ENCODE data around the gene CCDC57.
"Not testable (repeated sequence)": the region's sequence is repeated elsewhere in the genome, so short reads cannot be mapped to it uniquely, and the experiment has no call there.

Gene CCDC57

DNA sequence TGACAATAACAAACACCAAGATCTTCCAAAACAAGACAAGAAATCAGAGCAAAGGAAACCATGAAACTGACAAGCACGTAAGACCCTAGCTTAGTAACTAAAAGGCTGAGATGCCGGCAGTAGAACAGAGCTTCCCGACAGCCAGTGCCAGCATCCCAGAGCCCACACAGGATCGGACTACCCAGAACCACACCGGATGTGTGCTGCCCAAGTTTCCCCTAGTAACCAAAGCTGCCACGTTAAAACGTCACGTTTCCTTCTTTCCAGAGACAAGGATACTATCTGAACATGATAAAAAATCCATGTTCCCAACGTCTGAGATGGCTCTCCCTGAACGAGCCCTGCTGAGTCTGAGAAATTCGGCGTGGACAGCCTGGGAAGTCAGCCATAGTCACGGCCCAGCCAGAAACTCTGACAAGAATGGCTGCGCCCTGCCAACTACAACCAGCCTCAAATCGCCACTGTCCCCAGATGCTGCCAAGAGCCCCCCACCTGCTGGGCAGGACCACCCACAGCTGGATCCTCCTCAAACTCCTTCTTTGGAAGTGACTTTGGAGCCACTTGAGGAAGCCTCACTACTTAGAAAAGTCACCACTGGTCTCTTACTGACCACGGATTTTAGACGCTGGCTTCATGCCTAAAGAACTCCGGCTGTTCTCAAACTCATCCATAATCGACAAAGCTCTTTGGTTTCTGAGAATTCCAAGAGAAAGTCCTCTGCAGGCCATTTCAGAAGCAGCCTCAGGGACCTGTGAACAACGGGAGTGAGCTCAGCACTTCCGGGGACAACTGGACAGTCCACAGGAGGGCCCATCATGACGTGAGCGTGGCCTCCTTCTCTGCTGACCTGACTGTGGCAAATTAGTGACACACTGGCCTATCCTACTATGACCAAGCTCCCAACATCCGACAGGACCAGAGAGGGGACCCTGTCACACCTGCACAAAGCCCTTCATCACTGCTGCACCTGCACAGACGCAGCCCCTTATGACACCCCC, 16.7 kb downstream of the CCDC57 start:
- no peak overlapping the region for H3K4me3 ChIP-seq (ENCODE audit: low read length)
- no peak for DNase-seq (ENCODE audit: low read depth)
- TF ChIP-seq, protein P1, sequence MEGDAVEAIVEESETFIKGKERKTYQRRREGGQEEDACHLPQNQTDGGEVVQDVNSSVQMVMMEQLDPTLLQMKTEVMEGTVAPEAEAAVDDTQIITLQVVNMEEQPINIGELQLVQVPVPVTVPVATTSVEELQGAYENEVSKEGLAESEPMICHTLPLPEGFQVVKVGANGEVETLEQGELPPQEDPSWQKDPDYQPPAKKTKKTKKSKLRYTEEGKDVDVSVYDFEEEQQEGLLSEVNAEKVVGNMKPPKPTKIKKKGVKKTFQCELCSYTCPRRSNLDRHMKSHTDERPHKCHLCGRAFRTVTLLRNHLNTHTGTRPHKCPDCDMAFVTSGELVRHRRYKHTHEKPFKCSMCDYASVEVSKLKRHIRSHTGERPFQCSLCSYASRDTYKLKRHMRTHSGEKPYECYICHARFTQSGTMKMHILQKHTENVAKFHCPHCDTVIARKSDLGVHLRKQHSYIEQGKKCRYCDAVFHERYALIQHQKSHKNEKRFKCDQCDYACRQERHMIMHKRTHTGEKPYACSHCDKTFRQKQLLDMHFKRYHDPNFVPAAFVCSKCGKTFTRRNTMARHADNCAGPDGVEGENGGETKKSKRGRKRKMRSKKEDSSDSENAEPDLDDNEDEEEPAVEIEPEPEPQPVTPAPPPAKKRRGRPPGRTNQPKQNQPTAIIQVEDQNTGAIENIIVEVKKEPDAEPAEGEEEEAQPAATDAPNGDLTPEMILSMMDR (IDR thresholded peaks at IDR 0.05; ENCODE audit: insufficient read depth, low read depth, low read length, missing control alignments): no peak

DNA sequence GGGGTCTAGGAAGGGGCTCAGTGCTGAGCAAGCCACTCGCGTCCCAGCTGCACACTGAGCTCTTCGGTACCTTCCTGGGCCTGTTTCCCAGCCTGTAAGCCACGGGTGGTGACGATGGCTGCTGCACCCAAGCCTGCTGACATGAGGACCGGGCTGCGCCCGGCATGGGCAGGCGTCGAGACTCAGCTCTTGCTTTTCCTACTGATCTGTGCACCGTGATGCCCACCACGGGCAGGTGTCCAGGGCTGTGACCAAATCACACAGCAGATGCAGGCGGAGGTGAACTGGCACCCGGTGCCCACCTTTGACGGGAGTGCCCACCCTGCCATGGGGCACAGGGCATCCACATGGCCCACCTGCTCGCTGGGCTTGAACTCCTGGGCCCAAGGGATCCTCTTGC, 17.9 kb downstream of the CCDC57 start:
- H3K4me3 ChIP-seq (ENCODE audit: low read length): no peak overlapping the region
- DNase-seq (ENCODE audit: low read depth): no peak
- TF ChIP-seq, protein P1 (IDR thresholded peaks at IDR 0.05; ENCODE audit: insufficient read depth, low read depth, low read length, missing control alignments): no peak

DNA sequence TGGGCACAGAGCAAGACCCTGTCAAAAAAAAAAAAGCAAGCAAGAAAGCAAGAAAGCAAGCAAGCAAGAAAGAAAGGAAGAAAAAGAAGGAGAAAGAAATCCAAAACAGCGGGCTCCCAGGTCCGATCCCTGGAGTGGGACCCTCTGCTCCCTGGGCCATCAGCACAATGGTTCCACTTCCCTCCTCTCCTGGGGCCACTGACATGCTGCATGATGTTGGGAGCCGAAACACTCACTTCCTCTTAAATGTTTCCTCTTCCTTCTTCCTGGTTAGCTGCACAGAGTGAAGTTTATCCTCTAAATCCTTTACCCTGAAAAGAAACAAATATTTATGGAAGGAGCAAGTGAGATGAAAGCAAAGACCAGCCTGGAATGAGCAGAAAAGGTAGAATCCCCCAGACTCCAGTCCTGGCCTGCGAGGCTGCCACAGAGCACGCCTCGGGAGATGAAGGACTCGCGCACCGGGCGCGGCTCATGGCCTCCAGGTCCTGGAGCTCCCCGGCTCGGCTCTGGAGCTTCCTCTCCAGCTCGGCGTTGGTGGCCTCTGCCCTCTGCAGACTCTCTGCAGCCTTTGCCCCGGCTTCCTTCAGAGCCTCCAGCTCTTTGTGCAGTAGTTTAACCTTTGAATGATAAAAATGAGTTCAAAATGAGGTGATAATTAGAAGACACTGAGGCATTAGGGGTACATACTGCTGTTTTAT, 19.0 kb downstream of the CCDC57 start:
- DNase-seq (ENCODE audit: low read depth): no peak
- no peak overlapping the region for H3K4me3 ChIP-seq (ENCODE audit: low read length)
- TF ChIP-seq, protein P1 (IDR thresholded peaks at IDR 0.05; ENCODE audit: insufficient read depth, low read depth, low read length, missing control alignments): no peak

DNA sequence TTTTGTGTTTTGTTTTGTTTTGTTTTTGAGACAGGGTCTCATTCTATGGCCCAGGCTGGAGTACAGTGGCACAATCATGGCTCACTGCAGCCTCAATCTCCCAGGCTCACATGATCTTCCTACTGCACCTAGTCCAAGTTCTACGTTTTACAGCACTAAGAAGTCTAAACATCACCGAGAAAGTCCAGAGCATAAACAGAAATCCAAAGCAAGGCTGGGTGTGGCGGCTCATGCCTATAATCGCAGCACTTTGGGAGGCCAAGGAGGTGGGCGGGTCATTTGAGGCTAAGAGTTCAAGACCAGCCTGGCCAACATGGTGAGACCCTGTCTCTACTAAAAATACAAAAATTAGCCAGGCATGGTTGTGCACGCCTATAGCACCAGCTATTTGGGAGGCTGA, 19.6 kb downstream of the CCDC57 start:
- DNase-seq (ENCODE audit: low read depth); H3K4me3 ChIP-seq (ENCODE audit: low read length): not testable (repeated sequence)

DNA sequence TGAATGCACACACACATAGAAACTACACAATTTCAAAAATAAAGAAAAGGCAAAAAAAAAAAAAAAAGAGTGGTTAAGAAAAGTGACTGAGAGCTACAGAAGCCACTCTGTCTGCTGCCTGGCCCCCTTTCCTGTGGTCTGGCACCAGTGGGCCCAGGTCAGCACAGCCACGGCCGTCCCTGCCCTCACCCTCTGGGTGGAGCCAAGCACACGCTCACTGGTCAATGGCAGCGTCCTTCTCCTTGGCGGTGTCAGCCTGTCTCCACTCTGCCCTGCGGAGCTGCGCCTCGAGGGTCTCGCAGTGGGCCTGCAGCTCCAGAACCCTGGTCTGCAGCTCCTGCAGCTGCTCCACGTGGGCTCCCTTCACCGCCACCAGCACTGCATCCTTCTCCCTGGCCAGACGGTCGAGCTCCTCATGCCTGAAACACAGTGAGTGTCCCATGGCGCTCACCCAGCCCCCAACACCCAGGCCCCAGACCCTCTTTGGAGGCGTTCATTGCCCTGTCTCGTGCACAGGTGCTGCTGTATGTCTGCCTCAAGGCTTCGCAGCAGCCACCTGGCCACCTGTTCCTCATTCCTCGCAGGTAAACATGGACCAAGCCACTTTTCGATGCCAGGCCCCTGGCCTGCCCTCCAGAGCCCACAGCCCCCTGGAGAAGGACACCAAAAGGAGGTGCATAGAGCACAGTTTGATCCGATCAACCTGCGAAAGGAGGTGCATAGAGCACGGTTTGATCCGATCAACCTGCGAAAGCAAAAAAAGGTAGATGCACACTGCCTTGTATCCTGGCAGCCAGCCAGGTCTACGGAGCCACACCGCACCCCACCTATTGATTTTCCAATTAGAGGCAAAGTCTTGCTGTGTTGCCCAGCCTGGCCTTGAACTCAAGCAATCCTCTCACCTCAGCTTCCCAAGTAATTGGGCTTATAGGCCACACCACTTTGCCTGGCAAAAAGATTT, 24.4 kb downstream of the CCDC57 start:
- TF ChIP-seq, protein P1 (IDR thresholded peaks at IDR 0.05; ENCODE audit: insufficient read depth, low read depth, low read length, missing control alignments): no peak
- no peak for DNase-seq (ENCODE audit: low read depth)
- H3K4me3 ChIP-seq (ENCODE audit: low read length): no peak overlapping the region

DNA sequence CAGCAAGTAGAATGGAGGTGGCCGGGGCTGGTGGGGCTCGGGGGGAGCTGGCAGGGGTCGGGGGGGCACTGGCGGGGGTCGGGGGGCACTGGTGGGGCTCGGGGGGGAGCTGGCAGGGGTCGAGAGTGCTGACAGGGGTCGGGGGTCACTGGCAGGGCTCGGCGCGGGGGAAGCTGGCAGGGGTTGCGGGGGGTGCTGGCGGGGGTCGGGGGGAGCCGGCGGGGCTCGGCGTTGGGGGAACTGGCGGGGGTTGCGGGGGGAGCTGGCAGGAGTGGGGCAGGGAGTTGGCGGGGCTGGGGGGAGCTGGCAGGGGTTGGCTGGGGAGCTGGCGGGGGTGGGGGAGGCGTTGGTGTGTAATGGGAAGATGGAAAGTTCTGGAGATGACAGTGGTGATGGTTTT, 25.1 kb downstream of the CCDC57 start:
- H3K4me3 ChIP-seq (ENCODE audit: low read length): no peak overlapping the region
- no peak for DNase-seq (ENCODE audit: low read depth)
- TF ChIP-seq, protein P1 (IDR thresholded peaks at IDR 0.05; ENCODE audit: insufficient read depth, low read depth, low read length, missing control alignments): no peak

Measured in epithelial cell of esophagus (primary cell).